GM21526 (cell line): Measurements from ENCODE around the gene CELA2B.
"Not testable (repeated sequence)": the region's sequence is repeated elsewhere in the genome, so short reads cannot be mapped to it uniquely, and the experiment has no call there.

Experiments used
- ATAC-seq: cut with Tn5 transposase; IDR thresholded peaks from one replicate; pipeline ENCODE4 v1.9.1; 2021; ENCODE audit warnings: moderate library complexity; ENCODE audit not compliant: unreplicated experiment, low FRiP score

The CELA2B gene

DNA sequence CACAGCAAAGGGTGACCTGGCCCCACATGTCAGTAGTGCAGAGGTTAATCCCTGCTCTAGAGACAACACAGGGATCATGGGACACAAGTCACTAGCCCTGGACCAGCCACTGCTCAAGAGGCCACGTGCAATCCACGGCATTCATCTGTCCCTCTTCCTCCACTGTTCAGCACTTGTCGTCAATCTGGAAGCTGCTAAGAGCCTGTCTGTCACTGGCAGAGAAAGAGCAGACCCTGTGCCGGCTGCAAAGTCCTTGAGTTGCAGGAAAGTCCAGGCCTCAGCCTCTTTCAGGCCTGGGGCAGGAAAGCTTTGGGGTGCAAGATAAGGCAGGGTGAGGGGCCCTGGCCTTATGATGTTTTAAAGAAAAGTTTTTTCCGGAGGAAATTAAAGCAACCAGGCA is 16.7 kb downstream of the CELA2B start:
- no peak for ATAC-seq

DNA sequence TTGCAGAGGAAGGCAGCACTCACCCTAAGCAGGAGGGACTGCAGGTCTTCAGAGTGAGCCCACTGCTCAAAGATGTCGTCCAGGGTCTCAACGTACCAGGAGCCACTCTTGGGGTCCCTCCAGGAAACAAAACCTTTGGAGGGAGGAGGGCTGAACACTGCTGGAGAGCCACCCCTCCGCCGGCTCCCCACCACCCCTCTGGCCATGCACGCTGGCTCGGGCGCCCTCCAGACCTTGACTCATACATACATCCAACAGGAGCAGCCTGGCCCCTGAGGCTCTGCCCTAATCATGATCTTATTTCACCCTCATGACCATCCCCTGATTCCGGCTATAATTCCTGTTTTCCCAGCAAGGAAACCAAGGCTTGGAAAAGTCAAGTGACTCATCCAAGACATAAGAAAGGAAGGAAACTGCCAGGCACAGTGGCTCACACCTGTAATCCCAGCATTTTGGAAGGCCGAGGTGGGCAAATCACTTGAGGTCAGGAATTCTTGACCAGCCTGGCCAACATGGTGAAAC is 18.0 kb downstream of the CELA2B start:
- ATAC-seq, result no peak

DNA sequence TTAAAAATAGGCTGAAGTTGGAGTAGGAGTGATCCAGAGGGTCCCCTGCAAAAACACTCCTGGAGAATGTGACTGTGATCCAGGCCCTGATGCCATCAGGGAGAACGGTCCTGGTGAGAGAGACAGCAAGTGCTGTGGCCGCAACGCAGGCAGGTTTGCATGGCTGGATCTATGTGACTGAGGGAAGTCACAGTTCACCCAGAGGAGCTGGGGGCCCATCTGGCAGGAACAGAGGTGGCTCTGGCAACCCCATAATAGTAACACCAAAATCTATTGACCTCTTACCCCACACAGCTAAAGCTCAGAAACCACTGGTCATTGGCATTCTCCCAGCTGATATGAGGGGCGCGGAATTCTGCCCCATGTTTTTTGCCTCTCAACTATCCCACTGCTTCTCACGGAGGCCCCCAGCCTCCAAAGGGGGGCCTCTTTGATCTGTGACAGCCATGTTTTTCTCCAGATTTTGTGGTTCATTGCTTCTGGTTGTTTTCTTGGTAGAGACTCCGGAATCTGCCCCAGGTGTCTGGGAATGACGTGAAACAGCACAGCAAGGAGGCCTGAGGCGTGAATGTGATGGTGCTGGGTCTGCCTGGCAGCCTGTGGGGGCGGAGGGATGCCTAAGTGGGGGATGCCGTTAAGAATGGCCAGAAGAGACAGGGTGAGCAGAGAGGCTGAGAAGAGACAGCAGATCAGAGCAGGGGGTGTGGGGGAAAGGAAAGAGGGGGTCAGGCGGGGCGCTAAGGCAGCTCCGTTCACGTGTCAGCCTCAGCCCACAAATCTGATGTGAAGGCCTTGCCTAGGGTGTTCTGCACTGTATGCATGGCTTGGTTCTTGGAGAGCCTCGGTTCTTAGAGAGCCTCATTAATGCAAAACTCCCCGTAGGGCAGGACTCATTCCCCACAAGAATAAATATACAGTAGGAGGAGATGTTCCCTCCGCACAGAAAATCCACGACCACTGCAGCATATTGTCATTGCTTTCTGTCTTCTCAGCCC is 24.6 kb downstream of the CELA2B start:
- no peak for ATAC-seq

DNA sequence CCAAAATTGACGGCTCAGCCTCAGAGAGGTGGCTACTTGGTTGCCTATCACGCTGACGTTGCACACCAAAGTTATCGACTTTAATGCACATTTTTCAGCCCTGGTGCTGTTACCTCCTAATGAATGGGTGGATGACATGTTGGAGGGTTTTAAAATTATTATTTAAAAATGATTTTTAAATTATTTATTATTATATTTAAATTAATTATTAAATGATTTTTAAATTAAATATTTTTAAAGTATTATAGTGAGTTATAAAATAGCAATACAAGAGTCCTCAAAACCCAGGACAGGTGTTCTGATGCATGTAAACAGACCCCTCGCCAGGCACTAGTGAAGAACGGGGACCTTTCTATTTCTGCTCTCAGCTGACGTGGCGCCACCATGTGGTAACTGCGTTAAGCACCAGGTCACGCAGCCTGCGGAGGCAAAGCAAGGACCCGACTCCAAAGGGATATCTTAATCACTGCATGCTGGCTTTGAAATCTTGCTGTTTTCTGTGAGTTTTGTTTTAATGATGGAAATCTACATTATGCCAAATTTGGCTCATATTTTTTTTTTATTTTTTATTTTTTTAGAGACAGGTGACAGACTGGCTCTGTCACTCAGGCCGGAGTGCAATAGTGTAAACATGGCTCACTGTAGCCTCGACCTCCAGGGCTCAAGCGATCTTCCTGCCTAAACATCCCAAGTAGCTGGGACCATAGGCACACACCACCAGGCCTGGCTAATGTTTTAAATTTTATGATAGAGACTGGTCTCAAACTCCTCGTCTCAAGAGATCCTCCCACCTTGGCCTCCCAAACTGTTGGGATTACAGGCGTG is 25.5 kb downstream of the CELA2B start:
- no peak for ATAC-seq

DNA sequence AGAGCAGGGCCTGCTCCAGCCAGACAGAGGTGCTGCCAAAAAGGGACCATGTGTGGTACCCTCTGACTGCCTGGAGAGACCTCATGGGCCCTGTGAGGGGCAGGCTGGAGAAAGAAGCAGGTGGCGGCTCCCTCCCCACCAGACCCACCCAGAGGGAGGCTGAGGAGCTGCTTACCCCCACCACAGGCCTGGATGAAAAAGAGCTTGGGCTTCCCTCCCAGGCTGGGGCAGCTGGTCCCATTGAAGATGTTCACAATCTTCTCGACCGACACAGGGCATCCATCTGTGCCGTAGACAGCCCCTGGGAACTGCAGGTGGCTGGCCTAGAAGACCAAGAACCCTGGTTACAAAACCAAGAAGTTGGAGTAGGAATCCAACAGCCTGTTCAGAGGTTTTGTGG is 28.5 kb downstream of the CELA2B start:
- no peak for ATAC-seq

DNA sequence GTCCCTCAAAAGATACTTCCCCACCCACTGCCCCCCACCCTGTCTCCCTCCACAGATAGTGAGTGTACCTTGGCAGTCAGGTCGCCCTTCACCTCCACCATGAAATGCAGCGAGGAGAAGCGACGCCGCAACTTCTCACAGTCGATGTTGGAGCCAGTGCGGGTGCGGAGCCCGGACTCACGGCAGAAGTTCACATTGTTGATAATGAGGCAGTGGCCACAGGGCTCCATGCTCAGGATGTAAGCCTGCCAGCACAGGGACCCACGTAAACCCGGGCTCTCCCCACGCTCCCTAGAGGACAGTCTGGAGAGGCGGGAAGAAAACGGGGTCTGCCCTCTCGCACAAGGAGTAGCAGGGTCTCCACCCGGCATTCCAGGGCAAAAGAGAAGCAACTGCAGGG is 30.9 kb downstream of the CELA2B start:
- no peak for ATAC-seq

DNA sequence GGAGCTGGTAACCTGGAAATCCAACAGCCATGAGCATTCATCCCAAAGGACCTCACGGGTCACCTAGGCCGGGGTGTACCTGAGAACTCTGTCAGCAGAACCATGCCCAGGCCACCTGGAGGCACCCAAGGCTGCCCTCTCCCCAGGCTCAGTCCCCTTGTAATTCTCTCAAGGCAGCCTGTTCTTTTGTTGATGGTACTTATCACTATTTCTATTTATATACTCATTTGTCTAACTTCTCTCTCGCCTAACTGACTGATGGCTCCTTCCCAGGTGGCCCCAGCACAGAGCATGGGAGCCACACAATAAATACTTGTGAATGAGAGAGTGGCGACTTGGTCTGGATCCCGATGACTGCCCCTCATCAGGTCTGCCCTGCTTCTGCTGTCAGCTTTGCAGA is 31.4 kb downstream of the CELA2B start:
- no peak for ATAC-seq

DNA sequence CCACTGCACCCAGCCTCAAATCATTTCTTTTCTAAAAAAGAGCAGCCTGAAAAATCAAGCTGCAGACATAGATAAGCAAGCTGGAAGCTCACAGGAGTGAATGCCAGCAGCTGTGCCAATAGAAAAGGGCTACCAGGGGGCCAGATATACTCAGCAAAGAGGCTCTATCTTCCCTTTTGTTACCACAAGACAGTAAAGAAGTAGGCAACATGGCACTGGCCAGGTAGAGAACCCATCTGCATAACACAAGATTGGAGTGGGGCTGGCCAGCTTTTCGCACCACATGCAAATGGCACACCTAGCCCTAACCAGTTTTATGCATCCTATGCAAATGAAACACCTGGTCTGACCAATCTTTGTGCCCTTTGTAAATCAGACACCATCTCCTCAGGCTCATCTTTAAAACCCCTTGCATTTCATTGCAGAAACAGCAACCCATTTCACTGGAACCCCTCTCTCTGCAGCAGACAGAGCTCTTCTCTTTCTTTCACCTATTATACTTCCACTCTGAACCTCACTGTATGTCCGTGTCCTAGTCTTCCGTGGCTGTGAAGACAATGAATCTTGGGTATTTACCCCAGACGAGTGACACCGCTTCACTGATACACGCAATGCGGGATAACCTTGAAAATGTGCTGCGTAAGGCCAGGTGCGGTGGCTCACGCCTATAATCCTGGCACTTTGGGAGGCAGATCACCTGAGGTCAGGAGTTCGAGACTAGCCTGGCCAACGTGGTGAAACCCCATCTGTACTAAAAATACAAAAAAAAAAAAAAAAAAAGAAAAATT is 33.0 kb downstream of the CELA2B start:
- ATAC-seq, result no peak

DNA sequence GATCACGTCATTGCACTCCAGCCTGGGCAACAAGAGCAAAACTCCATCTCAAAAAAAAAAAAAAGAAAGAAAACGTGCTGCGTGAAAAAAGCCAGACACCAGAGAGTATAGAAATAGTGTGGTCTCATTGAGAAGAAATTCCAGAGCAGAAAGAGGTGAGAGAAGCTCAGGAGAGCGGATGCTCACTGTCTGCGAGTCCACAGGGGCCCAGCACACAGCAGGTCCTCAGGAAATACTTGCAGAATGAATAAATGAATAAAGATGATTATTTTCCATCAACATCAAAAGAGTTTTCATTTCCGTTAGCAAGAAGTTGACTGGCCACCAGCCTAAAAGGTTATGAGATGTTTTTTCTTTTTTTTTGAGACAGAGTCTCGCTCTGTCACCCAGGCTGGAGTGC is 33.7 kb downstream of the CELA2B start:
- ATAC-seq, result no peak

DNA sequence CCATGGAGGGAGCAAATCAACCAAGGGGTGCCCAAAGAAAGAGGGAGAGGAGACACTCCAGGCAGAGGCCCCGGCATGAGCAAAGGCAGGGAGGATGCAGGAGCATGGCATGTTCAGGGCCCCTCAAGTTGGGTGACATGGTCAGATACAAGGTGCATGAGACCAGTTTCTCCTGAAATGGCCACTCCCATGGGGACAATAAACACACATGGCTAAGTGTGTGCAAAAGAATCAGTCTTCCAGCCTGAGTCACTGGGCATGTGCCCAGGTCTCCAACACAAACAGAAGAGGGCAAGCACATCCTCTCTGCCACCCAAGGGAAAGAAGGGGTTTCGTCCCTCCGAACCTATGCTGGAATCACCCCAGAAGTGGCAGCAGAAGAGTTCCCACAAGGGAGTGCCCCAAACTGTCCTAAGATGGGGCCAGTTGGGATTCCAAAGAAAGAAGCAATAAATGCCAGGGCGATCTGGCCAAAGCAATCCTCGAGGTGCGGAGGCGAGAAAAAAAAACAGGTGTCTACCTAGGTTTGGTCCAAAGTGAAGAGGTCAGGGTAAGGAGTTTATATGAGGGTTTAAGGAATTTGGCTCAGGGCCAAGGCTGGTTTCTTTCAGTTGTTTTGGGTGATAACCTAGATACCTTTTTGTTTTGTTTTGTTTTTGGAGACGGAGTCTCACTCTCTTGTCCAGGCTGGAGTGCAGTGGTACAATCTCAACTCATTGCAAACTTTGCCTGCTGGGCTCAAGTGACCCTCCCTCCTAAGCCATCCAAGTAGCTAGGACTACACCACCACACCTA is 34.9 kb downstream of the CELA2B start:
- ATAC-seq, result no peak

DNA sequence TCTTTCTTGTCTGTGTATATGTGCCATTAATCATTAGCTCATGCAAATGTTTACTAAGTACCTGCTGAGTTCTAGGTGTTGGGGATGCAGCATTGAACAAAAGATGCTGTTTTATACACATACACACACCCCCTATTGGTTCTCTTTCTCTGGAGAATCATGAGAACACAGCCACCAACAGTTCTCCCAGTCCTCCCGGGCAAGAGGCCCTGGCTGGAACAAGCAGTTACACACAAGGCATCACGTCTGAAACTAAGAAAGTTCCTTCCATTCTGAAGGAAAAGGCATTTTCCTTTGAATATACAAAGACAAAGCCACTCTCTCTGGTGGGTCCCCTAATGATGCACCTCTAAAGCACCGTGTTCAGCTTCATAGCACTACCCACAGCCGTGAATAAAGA is 37.3 kb downstream of the CELA2B start:
- ATAC-seq, result no peak

DNA sequence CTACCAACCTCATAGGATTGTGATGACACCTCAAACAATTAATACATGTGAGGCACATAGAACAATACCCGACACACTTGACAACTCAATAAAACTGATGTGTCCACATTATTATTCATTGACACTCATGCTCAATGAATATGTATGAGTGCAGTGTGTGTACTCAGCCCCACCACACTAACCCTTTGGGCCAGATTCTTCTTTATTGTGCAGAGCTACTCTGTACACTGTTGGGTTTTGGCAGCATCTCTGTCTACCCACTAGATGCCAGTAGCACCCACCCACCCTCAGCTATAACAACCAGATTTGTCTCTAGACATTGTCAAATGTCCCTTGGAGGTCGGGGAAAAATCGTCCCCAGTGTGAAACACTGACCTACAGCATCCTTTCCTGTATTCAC is 38.0 kb downstream of the CELA2B start:
- no peak for ATAC-seq

DNA sequence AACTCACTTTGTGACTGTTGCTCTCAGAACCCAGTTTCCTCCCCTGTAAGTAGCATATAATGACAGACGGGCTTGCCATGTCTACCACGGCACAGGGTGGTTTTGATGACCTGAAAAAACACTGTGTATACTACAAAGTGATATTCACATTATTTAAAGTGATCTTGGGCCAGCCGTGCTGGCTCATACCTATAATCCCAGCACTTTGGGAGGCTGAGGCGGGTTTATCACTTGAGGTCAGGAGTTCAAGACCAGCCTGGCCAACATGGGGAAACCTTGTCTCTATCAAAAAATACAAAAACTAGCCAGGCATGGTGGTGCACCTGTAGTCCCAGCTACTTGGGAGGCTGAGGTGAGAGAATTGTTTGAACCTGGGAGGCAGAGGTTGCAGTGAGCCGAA is 38.7 kb downstream of the CELA2B start:
- not testable (repeated sequence) for ATAC-seq

DNA sequence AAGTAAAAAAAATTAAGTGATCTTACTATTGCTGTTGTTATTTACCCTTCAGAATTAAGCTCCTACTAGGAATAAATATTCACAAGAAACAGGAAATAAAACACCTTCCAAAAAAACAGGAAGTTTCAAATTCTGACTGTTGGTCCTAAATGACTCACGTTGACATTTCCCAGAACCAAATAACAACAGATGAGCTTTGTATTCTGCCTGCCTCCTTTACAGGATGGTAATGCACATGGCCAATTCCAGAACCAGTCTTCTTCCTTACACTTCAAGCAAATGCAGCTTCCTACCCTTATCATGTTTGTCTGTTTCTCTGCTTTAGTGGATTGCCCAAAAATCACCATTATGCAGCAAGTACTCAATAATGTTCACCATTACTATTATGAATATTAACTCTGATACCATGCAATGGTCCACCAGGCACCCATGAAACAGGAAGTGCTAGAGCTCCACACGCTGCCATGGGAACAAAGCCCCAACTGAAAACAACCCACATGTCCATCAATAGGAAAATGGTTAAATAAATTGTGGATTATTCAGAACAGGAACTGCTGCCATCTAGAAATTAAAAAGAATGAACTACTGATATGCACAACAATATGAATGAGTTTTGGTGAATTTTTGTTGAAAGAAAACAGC is 39.2 kb downstream of the CELA2B start:
- ATAC-seq, result no peak

DNA sequence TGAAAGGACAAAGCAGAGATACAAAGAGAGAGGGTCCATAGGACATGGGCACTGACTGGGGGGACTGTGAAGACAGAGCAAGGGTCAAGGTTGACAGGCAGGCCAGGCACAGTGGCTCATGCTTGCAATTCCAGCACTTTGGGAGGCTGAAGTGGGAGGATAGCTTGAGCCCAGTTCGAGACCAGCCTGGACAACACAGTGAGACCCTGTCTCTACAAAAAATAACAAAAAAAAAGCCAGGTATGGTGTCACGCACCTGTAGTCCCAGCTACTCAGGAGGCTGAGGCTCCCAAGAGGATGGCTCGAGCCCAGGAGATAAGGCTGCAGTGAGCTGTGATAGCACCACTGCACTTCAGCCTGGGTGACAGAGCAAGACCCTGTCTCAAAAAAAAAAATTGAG is 43.7 kb downstream of the CELA2B start:
- no peak for ATAC-seq

DNA sequence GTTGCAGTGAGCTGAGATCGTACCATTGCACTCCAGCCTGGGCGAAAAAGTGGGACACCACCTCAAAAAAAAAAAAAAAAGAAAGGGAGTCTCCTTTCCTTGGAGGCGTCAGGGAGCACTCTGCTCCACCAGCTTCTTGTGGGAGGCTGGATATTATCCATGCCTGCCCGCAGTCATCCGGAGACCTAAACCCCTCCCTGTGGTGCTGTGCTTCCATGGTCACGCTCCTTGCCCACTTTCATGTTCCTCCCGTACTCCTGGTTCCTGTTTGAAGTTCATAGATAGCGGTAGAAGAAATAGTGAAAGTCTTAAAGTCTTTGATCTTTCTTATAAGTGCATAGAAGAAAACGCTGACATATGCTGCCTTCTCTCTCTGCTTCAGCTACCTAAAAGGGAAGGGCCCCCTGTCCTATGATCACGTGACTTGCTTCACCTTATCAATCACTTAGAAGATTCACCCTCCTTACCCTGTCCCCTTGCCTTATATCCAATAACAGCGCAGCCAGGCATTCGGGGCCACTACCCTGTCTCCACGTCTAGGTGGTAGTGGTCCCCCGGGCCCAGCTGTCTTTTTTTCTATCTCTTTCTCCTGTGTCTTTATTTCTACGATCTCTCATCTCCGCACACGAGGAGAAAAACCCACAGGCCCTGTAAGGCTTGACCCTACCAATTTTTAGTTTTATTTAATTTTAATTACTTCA is 45.5 kb downstream of the CELA2B start:
- not testable (repeated sequence) for ATAC-seq

DNA sequence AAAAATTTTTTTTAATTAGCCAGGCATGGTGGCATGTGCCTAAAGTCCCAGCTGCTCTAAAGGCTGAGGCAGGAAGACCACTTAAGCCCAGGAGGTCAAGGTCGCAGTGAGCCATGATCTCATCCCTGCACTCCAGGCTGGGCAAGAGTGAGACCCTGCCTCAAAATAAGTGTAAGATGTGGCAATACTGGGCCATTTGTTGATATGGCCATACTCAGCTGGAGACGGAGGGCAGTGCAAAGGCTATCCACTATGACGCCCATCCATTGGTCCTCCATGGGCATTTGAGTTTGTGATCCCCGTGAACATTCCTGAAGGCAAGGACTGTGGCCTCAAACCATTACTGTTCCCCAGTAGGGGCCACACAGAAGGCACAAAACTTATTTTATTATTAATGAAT is 46.6 kb downstream of the CELA2B start:
- no peak for ATAC-seq

DNA sequence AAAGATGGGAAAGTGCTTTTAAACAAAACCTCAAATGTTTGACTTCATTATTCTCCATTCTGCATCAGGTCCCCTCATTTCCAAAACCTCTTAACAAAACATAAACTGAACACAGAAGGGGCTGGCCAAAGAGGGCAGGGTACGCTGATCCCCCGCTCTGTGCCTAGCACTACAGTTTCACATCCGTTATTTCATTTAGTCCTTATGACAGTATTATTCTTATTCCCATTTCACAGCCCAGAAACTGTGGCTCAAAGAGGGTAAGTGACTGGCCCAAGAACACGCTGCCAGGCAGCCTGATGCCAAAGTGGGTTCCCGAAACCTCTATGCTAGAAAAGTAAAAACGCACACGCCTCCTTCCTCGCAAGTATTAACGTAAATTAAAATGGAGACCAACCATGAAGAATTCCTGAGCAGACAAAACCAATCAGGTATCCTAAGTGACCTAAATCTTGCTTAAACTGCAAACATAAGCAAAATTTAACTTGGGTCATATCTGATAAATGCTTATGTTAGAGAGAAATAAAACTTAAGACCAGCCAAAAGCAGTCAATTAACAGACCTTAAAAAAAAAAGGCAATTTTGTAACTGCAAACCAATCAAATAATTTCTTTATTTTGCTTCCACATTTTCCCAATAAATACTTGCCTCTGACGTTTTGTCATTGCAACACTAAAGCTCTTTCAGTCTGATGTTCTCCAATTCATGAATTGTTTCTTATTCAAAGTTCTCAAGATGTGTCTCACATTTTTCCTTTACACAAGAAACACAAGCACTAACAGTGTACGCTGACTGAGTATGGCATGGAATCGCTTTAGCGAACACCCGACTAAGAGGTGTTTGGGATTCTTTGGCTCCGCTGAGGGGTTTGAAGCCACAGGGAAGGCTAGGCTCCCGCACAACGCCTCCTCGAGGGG is 47.5 kb downstream of the CELA2B start:
- no peak for ATAC-seq
